Activated T-helper 2 cell treated with anti-CD3 and anti-CD28 coated beads, Interferon-gamma antibody, Interleukin-2, Interleukin-4, amounts not matched to agents 10 μg/mL and 5 μg/mL and 100 μg/mL, durations not matched to agents 14 hours and 24 hours and 36 hours (primary cell): ENCODE data around the gene WNK2. TPM values are rescaled to one million over a fixed set of nuclear protein-coding genes. Genes with fewer than 3 reads are reported as not detected.

Experiments used
- DNase-seq: peaks from one replicate; pipeline ENCODE4 v3.0.0; 2021; ENCODE audit warnings: low spot score
- H3K27ac Mint-ChIP-seq: one replicate; pipeline ENCODE4 v1.8.0; 2021; ENCODE audit warnings: mixed read lengths
- H3K27me3 Mint-ChIP-seq: one replicate; pipeline ENCODE4 v1.8.0; 2021; ENCODE audit warnings: low read depth, mixed read lengths
- H3K36me3 Mint-ChIP-seq: one replicate; pipeline ENCODE4 v1.8.0; 2021; ENCODE audit warnings: low read depth, mixed read lengths
- H3K4me1 Mint-ChIP-seq: one replicate; pipeline ENCODE4 v1.8.0; 2021; ENCODE audit warnings: low read depth, mixed read lengths
- H3K4me3 Mint-ChIP-seq: one replicate; pipeline ENCODE4 v1.8.0; 2021; ENCODE audit warnings: low read depth, mild to moderate bottlenecking, moderate library complexity, mixed read lengths
- H3K9me3 Mint-ChIP-seq: one replicate; pipeline ENCODE4 v1.8.0; 2021; ENCODE audit warnings: mixed read lengths
- intact Hi-C: fragments of 100-400 bp; cut with micrococcal nuclease; formaldehyde crosslinking; loops from one replicate; pipeline ENCODE4 v1.15.1; 2023
- total RNA-seq: library from RNA; stranded (reverse); gene quantifications from 2 replicates; pipeline ENCODE4 v1.2.3, GENCODE V29; 2022

Gene WNK2
- total RNA-seq, 1 donor from 2014 or later: 1.6 TPM

DNA sequence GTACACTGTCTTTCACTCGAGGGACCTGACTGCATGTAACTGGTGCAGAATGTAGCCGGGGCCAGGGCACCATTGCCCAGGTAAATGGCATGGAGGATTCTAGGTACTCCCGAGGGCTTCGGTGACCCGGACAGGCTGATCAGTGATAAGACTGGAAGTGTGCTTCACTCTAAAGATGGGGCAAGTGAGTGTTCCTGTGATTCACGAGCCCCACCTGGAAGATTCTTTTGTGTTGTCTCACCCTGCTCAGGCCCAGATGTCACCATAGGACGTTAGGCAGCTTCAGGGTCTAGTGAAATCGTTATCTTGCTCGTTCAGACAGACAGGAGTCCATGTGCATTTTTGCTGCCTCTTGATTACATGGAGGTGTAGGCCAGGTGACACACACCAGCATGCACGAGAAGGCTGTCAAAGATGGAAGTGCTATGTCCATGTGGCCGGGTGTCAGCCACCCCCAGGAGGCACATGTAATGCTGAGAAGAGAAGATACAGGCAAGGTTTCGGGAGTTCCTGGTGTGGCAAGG, 73.9 kb downstream of the WNK2 start:
- Mint-ChIP-seq H3K27ac (no peak overlapping the region), H3K4me1 (no peaks in the 10 kb centered on the region), H3K27me3 (no peaks in the 10 kb centered on the region), H3K9me3 (no peaks in the 10 kb centered on the region), H3K4me3 (no peak overlapping the region), H3K36me3 (no peaks in the 10 kb centered on the region)
- intact Hi-C loops: no loop called here
- DNase-seq: no peak

DNA sequence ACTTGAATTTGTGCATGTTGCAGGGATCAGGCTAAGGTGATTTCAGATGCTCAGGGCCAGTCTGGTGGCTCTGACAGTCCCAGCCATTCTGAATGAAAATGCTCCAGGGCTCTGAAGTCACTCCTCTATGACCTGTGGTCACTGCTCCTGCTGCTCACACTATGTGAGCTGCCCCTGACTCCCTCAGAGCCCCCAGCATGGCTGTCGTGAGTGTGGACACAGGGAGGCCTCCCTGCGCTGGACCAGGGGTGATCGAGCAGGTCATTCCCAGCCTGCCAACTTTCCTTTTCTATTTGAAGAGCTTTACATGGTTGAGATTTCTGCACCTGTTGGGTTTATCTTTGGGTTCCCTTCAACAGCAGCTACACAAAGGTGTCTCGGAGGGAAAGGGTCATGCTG, 74.5 kb downstream of the WNK2 start:
- Mint-ChIP-seq H3K27ac (no peak overlapping the region), H3K4me1 (no peaks in the 10 kb centered on the region), H3K4me3 (no peak overlapping the region), H3K36me3 (no peaks in the 10 kb centered on the region), H3K27me3 (no peaks in the 10 kb centered on the region), H3K9me3 (no peaks in the 10 kb centered on the region)
- no peak for DNase-seq
- intact Hi-C loops: no loop called here

DNA sequence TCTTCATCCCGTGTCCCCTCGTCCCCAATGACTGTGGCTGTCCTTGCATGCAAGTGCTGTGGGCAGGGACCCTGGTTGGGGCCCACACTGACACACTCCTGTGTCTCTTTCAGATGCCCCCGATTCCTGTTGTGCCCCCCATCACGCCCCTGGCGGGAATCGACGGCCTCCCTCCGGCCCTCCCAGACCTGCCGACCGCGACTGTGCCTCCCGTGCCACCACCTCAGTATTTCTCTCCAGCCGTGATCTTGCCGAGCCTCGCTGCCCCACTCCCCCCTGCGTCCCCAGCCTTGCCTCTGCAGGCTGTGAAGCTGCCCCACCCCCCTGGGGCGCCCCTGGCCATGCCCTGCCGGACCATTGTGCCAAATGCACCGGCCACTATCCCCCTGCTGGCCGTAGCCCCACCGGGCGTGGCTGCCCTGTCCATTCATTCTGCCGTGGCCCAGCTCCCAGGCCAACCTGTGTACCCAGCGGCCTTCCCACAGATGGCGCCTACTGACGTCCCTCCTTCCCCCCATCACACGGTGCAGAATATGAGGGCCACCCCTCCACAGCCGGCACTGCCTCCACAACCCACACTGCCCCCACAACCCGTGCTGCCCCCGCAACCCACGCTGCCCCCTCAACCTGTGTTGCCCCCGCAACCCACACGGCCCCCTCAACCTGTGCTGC, 75.0 kb downstream of the WNK2 start:
- H3K4me3 Mint-ChIP-seq: no peak overlapping the region
- intact Hi-C loops: no loop called here
- no peaks in the 10 kb centered on the region for H3K27me3 Mint-ChIP-seq
- H3K9me3 Mint-ChIP-seq: no peaks in the 10 kb centered on the region
- no peak for DNase-seq
- no peaks in the 10 kb centered on the region for H3K36me3 Mint-ChIP-seq
- no peak overlapping the region for H3K27ac Mint-ChIP-seq
- H3K4me1 Mint-ChIP-seq: no peaks in the 10 kb centered on the region

DNA sequence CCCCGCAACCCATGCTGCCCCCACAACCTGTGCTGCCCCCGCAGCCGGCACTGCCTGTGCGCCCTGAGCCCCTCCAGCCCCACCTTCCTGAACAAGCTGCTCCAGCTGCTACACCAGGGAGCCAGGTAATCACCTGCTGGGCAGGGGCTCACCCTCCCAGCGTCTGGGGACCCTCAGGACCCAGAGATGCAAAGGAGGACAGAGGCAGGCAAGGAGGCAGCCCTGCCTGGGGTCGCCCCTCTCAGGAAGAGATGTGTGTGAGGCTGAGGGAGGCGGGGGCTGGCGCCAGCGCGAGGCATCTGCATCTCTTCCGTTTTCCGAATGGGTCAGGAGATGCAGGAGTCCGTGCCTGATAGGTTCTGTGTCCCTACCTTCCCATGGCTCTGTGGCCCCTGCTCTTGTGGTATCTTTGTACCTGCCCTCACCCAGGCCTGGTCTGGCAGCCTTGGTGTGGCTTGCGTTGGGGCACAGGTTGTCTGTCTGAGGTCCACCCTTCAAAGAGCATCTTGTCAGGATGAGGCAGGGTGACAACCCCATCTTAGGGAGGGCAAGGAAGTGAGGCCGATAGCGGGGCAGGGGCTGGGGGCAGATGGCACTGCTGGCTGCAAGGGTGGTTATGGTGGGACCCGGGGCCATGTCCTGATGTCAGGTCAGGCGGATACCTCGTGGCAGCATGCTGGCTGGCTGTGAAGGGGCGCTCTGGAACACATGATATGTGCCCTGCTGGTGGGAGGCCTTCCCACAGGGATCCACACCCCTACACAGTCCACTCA, 75.7 kb downstream of the WNK2 start:
- no peaks in the 10 kb centered on the region for H3K4me1 Mint-ChIP-seq
- H3K27me3 Mint-ChIP-seq: no peaks in the 10 kb centered on the region
- no peak for DNase-seq
- no peak overlapping the region for H3K27ac Mint-ChIP-seq
- intact Hi-C loops: no loop called here
- no peaks in the 10 kb centered on the region for H3K9me3 Mint-ChIP-seq
- no peaks in the 10 kb centered on the region for H3K36me3 Mint-ChIP-seq
- no peak overlapping the region for H3K4me3 Mint-ChIP-seq

DNA sequence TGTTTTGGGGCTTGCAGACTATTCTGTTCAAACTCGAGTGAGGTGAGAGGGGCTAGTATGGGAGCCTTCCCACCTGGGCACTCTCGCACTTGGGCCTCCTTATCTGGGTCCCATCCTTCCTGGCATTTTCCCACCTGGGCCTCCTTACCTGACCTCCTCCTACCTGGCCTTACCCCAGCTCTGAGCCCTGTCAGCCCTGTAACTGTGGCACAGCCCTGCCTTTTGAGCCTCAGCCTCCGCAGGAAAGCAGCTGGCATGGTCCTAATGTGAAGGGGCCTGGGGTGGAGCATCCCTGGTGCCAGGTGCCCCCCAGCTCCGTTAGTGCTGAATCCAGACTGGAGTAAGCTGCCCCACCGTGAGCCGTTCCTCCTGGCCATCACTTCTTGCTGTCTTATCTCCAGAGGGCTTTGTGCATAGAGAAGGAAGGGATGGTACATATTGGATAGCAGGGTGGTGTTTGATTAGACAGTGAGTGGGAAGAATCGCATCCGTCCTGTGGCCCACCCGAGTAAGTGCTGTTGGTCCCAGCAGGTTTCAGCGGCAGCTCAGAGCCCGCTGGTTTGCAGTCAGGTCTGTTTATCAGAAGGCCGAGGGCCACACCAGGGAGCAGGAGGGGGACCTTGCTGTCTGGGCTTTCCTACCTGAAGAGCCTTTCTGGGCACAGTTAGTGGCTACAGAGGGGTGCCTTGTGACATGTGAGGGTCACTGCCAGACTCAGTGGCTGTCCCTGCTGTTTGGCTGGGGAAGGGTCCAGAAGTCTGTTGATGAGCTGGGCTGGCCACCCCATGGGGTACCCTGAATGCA, 76.5 kb downstream of the WNK2 start:
- H3K27me3 Mint-ChIP-seq: no peaks in the 10 kb centered on the region
- no peaks in the 10 kb centered on the region for H3K4me1 Mint-ChIP-seq
- no peaks in the 10 kb centered on the region for H3K9me3 Mint-ChIP-seq
- peak; percentile 6 for DNase-seq
- intact Hi-C loops: no loop called here
- H3K4me3 Mint-ChIP-seq: no peak overlapping the region
- H3K27ac Mint-ChIP-seq: no peak overlapping the region
- no peaks in the 10 kb centered on the region for H3K36me3 Mint-ChIP-seq

DNA sequence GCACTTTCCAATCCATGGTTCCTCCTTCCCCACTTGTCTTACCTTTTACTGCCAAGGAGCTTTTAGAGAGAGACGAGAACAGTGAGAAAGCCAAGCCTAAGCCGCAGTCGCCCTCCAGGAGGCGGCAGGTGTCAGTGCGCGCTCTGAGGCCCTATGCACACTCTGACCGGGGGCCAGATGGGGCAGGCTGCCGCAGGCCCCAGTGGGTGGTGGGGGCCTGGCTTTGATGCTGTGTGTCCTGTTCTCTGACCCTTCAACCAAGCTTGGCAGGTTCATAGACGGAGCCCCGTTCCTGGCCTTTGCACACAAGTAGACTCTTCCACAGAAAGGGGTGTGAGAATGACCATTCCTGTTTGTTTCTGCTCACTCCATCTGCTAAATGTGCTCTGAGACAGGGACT, 77.3 kb downstream of the WNK2 start:
- Mint-ChIP-seq H3K27ac (no peak overlapping the region), H3K4me1 (no peaks in the 10 kb centered on the region), H3K27me3 (no peaks in the 10 kb centered on the region), H3K9me3 (no peaks in the 10 kb centered on the region), H3K36me3 (no peaks in the 10 kb centered on the region), H3K4me3 (no peak overlapping the region)
- intact Hi-C loops: no loop called here
- peak; percentile 7 for DNase-seq

DNA sequence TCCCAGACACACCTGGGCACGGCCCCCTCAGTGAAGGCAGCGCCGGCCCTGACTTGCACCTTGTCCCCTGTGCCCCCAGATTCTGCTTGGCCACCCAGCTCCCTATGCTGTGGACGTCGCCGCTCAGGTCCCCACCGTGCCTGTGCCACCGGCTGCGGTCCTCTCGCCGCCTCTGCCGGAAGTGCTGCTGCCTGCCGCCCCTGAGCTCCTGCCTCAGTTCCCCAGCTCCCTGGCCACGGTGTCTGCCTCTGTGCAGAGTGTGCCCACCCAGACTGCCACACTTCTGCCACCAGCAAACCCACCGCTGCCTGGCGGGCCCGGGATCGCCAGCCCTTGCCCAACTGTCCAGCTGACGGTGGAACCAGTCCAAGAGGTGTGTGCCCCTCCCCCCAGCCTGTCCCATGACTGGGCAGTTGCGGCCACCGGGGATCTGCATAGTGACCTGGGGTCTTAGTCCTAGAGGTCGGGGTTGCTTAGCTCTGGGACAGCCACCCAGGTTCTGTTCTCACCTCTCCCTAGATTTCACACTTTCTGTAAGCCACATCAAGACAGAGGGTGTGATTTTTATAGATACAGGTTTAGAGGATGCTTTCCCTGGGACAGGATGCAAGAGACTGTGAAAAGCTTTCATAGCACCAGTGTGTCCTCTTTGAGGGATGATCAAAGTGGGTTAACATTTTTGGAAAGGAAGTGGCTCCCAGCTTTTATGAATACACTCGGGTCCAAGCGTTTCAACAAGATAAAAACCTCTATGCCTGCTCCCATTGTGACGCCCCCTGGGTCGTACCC, 78.0 kb downstream of the WNK2 start:
- Mint-ChIP-seq H3K36me3 (no peaks in the 10 kb centered on the region), H3K4me1 (no peaks in the 10 kb centered on the region), H3K9me3 (no peaks in the 10 kb centered on the region), H3K27me3 (no peaks in the 10 kb centered on the region), H3K27ac (no peak overlapping the region), H3K4me3 (no peak overlapping the region)
- DNase-seq: peak; percentile 7
- intact Hi-C loops: no loop called here

DNA sequence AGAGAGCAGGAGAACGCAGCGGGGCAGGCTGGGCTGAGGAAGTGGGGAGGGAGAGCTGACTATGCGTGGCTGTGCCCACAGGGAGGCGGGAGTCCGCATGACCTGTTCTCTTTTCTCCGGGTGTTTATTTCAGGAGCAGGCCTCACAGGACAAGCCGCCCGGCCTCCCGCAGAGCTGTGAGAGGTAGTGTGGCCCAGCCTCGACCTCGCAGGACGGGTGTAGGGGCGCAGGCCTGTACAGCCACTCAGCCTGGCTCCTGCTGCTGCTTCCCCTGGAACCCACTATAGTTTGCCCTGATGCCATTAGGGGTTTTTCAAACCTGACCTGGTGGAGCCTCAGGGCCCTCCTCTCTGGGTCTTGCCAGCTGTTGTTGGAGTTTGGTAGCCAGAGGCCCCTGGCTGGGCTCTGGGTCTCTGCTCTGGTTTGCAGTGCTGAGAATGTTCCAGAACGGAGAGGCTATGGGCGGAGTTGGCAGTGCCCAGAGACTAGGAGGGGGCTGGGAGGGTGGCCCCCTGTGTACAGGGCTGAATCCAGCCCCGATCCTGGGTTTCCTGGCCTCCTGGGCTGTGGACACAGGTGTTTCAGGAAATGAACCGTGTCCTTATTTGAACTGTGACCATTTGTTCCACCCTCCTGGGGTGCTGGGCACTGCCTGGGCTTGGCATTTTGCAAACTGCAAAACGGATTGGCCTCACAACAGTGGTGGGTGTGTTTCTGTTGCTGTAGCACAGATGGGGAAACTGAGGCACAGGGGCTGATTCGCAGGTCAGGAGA, 78.8 kb downstream of the WNK2 start:
- H3K36me3 Mint-ChIP-seq: no peaks in the 10 kb centered on the region
- H3K4me3 Mint-ChIP-seq: no peak overlapping the region
- no peaks in the 10 kb centered on the region for H3K4me1 Mint-ChIP-seq
- intact Hi-C loops: no loop called here
- H3K9me3 Mint-ChIP-seq: no peaks in the 10 kb centered on the region
- H3K27me3 Mint-ChIP-seq: no peaks in the 10 kb centered on the region
- peak; percentile 5 for DNase-seq
- H3K27ac Mint-ChIP-seq: no peak overlapping the region

DNA sequence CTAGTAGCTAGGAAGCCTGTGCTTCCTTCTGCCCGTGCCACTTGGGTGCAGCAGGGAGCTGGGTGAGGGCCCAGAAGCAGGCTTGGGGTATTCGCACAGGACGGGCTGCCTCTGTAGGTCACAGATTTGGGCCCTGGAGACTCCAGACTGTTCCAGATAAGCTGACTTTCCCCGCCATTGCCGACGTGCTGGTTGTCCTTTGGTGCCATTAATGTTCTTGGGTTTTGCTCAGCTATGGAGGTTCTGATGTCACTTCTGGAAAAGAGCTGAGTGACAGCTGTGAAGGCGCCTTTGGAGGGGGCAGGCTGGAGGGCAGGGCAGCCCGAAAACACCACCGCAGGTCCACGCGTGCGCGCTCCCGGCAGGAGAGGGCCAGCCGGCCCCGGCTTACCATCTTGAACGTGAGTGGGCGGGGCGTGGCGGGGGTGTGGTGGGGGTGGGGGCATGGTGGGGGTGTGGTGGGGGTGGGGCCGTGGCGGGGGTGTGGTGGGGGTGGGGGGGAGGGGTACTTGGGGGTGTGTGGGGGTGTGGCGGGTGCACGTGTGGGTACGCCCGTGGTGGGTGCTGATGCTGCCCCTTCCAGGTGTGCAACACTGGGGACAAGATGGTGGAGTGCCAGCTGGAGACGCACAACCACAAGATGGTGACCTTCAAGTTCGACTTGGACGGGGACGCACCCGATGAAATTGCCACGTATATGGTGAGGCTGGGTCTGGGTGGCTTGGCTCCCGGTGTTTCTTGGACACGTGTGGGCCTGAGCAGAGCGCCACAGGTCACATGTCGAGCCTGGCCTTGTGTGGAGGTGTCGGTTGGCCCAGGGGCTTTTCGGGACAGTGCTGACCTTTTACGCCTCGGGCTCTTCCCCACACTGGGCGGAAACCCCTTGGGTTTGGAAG, 79.6 kb downstream of the WNK2 start:
- DNase-seq: peak; percentile 3
- intact Hi-C loops: no loop called here
- no peak overlapping the region for H3K27ac Mint-ChIP-seq
- peaks cover 3% of the 10 kb centered on the region for H3K4me1 Mint-ChIP-seq
- H3K9me3 Mint-ChIP-seq: no peaks in the 10 kb centered on the region
- no peak overlapping the region for H3K4me3 Mint-ChIP-seq
- H3K36me3 Mint-ChIP-seq: no peaks in the 10 kb centered on the region
- no peaks in the 10 kb centered on the region for H3K27me3 Mint-ChIP-seq

DNA sequence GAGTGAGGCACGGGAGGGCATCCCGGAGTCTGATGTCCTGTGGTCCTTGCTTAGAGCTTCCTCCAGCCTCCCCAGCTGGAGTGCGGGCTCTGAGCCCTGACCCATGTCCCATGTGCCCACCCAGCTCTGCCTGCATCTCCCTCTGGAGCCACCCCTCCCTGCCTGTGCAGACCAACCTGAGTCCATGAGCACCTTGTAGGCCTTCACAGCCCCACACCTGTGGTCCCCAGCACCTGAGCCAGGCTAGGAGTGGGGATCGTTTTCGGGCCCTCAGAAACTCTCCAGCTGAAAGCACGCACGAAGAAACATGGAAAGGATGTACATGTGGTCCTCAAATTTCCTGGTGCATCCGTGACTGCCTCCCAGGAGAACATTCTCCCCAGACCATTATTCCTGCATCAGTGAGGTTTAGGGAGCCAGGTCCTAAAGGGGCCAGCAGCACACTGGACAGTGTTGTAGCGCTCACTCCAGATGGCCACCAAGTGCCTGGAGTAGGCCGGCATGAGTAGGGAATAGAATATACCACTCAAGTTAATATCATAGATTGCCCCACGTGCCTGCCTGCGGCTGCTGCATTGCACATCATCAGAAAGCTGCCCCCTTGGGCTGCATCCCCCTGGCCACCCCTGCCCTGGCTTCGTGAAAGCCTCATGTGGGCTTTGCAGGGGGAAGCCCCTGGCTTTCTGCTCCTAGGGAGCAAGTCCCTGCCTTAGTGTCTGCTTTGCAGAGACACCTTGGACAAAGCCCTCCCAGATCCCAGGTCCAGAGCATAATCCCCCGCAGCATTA, 80.6 kb downstream of the WNK2 start:
- Mint-ChIP-seq H3K4me1 (peaks cover 7% of the 10 kb centered on the region), H3K36me3 (no peaks in the 10 kb centered on the region), H3K9me3 (no peaks in the 10 kb centered on the region), H3K4me3 (no peak overlapping the region), H3K27me3 (no peaks in the 10 kb centered on the region), H3K27ac (no peak overlapping the region)
- peak; percentile 1 for DNase-seq
- intact Hi-C loops: no loop called here
